BLaER1 treated with 17β-estradiol and CSF1 and Interleukin-3, amounts not matched to agents 10 nM and 100 nM (cell line): ENCODE results near the gene OAS3.

Experiments
- H3K27ac ChIP-seq, 11 experiments: shearing (Covaris generic); formaldehyde crosslinking; 2 replicates each; pipeline ENCODE4 v1.8.1; 2022
- H3K27me3 ChIP-seq, 11 experiments: shearing (Covaris generic); formaldehyde crosslinking; 2 replicates each; pipeline ENCODE4 v1.8.1; 2022
- H3K36me3 ChIP-seq, 11 experiments: shearing (Covaris generic); formaldehyde crosslinking; 2 replicates each; pipeline ENCODE4 v1.8.1; 2022
- H3K4me1 ChIP-seq, 10 experiments: shearing (Covaris generic); formaldehyde crosslinking; 2 replicates each; pipeline ENCODE4 v1.8.1; 2022
- H3K4me2 ChIP-seq, 11 experiments: shearing (Covaris generic); formaldehyde crosslinking; 2 replicates each; pipeline ENCODE4 v1.8.1; 2022
- H3K4me3 ChIP-seq, 10 experiments: shearing (Covaris generic); formaldehyde crosslinking; 2 replicates each; pipeline ENCODE4 v1.8.1; 2022
- H3K9ac ChIP-seq, 11 experiments: shearing (Covaris generic); formaldehyde crosslinking; 2 replicates each; pipeline ENCODE4 v1.8.1; 2022
- H3K9me3 ChIP-seq, 11 experiments: shearing (Covaris generic); formaldehyde crosslinking; replicated peaks in 1 of 11; 2 replicates each; pipeline ENCODE4 v1.8.1; 2022
- H4K20me1 ChIP-seq, 11 experiments: shearing (Covaris generic); formaldehyde crosslinking; 2 replicates each; pipeline ENCODE4 v1.8.1; 2022
- Cebpa-rat ChIP-seq, 11 experiments: shearing (Covaris generic); IDR thresholded peaks; 2 replicates each; pipeline ENCODE4 v1.8.1; 2022

The OAS3 gene, protein sequence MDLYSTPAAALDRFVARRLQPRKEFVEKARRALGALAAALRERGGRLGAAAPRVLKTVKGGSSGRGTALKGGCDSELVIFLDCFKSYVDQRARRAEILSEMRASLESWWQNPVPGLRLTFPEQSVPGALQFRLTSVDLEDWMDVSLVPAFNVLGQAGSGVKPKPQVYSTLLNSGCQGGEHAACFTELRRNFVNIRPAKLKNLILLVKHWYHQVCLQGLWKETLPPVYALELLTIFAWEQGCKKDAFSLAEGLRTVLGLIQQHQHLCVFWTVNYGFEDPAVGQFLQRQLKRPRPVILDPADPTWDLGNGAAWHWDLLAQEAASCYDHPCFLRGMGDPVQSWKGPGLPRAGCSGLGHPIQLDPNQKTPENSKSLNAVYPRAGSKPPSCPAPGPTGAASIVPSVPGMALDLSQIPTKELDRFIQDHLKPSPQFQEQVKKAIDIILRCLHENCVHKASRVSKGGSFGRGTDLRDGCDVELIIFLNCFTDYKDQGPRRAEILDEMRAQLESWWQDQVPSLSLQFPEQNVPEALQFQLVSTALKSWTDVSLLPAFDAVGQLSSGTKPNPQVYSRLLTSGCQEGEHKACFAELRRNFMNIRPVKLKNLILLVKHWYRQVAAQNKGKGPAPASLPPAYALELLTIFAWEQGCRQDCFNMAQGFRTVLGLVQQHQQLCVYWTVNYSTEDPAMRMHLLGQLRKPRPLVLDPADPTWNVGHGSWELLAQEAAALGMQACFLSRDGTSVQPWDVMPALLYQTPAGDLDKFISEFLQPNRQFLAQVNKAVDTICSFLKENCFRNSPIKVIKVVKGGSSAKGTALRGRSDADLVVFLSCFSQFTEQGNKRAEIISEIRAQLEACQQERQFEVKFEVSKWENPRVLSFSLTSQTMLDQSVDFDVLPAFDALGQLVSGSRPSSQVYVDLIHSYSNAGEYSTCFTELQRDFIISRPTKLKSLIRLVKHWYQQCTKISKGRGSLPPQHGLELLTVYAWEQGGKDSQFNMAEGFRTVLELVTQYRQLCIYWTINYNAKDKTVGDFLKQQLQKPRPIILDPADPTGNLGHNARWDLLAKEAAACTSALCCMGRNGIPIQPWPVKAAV

DNA sequence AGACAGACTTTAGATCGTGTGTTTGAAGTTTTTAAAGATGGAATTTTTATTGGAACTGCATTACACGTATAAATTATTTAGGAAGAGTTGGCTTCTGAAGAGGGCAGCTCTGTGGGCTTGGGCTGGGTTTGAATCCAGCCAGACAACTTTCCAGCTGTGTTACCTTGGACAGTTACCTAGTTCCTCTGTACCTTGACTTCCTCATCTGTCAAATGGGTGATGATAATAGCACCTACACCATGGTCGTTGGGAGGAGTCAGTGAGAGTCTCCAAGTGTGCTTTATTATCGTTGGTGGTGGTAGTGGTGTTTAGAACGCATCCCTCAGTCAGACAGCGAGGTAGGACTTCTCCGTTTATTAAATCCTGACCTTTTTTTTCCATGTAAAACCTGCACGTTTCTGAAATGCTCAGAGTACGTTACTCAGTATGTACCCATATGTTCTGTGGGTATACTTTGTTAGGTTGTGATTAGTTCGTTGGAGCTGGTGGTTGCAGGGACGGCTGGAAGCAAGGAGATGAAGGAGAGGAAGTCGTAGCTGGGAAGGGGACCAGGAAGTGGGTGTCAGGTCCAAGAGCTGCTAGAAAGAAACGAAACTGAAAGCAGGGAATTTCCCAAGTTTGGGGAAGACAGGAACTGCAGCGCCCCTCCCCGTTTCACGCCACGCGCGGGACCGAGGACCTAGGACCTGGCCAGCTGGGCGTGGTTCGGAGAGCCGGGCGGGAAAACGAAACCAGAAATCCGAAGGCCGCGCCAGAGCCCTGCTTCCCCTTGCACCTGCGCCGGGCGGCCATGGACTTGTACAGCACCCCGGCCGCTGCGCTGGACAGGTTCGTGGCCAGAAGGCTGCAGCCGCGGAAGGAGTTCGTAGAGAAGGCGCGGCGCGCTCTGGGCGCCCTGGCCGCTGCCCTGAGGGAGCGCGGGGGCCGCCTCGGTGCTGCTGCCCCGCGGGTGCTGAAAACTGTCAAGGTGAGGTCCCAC lies at the start of gene OAS3:
OAS3 (plus strand) TSS at position 734 of the 979 bp plus-strand sequence; CDS start at position 791, 57 bp downstream.
- no peaks in the 10 kb centered on the region for H3K9me3 ChIP-seq
- no peaks in the 10 kb centered on the region for H4K20me1 ChIP-seq
- peaks cover 0 to 7% (median 0%) of the 10 kb centered on the region in 11 experiments; a peak in 5 of 22 replicates for H3K36me3 ChIP-seq
- H3K4me2 ChIP-seq: peak within 1 kb of the TSS; percentile 86 to 99 (median 97)
- H3K27ac ChIP-seq: peak within 1 kb of the TSS; percentile 58 to 82 (median 76); a peak in 21 of 22 replicates
- H3K4me3 ChIP-seq: peak within 1 kb of the TSS; percentile 62 to 73 (median 68)
- peak within 1 kb of the TSS; percentile 76 to 83 (median 78) for H3K9ac ChIP-seq
- TF ChIP-seq Cebpa-rat (IDR thresholded peaks at IDR 0.05): no peak
- no peaks in the 10 kb centered on the region for H3K27me3 ChIP-seq
- peaks cover 22 to 30% (median 27%) of the 10 kb centered on the region in 10 experiments for H3K4me1 ChIP-seq

DNA sequence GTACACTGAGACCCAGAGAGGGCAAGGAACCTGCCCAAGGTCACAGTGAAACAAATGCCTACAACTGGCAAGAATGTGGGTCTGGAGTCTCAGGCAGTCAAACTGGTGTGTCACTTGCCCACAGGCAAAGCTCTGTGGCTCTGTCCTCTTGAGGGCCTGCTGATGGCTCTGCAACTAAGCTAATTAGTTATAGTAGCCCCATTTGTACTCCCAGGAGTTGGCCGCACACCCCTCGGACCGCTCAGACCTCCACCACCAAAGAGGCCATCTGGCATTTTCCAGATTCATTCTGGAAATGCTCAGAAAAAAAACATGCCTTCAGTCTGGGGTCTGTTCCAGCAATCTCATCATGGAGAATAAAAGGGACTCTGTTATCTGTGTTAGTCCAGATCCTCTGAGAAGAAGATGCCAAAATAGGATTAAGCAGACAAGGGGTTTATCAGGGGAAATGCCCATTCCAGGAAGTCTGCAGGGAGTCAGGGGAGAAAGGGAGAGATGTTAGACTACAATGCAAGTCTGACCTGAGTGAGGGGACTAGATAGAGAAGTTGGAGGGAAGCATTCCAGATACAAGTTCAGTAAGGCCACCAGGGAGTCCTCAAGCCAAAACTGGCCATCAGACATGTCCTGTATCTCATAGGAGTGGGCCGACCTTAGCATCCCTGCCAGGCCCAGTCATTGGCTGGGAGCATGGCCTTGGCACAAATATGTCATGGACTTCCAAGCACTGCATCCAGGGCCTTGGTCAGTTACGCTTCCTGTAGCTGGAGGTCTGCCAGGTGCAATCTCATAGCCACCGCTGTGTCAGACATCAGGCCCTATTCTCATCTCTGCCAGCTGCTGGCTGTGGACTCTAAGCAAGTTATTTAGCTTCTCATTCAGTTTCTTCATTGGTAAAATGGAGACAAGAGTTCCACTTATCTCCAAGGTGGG lies 46.9 kb upstream of the OAS3 start:
- Histone ChIP-seq H3K9ac (no peak overlapping the region), H3K4me2 (no peak overlapping the region), H3K27me3 (no peaks in the 10 kb centered on the region), H3K36me3 (no peaks in the 10 kb centered on the region), H3K4me1 (peaks cover 0 to 45% (median 6%) of the 10 kb centered on the region in 10 experiments; a peak in 9 of 20 replicates), H3K27ac (no peak overlapping the region), H3K4me3 (no peak overlapping the region), H3K9me3 (peaks cover 0 to 10% (median 5%) of the 10 kb centered on the region in 11 experiments; a peak in 11 of 22 replicates), H4K20me1 (no peaks in the 10 kb centered on the region)
- TF ChIP-seq Cebpa-rat (IDR thresholded peaks at IDR 0.05): no peak

DNA sequence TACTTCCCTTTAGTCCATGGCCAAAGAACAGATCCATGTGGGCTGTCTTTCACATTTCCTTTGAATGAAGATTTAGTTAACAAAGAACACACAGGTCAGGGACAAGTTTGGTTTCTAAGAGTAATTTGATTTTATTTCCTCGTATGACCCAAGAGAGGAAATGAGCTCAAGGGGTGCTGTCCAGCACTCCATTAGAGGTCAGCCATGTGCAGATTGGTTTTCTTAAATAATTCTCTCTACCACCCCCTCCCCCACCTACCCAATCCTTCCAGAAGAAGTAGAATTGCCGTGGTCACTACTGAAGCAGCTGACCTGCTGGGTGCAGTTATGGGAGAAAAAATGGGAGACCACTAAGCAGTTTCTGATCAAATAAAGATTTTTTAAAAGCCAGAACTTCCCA lies 45.4 kb upstream of the OAS3 start:
- Histone ChIP-seq H3K4me3 (no peak overlapping the region), H3K27ac (no peak overlapping the region), H3K36me3 (no peaks in the 10 kb centered on the region), H3K4me2 (peak overlapping the region in 3 of 11 experiments; percentile 34 to 78 (median 67); a peak in 6 of 22 replicates), H3K9ac (no peak overlapping the region), H3K4me1 (peaks cover 0 to 38% (median 5%) of the 10 kb centered on the region in 10 experiments; a peak in 9 of 20 replicates), H3K9me3 (no peaks in the 10 kb centered on the region), H4K20me1 (no peaks in the 10 kb centered on the region), H3K27me3 (no peaks in the 10 kb centered on the region)
- no peak for TF ChIP-seq Cebpa-rat (IDR thresholded peaks at IDR 0.05)

- no peaks in the 10 kb centered on the region for H3K27me3 ChIP-seq
- TF ChIP-seq Cebpa-rat (IDR thresholded peaks at IDR 0.05): no peak
- H3K4me3 ChIP-seq: no peak overlapping the region
- no peaks in the 10 kb centered on the region for H3K9me3 ChIP-seq
- H4K20me1 ChIP-seq: no peaks in the 10 kb centered on the region
- no peaks in the 10 kb centered on the region for H3K36me3 ChIP-seq
- H3K9ac ChIP-seq: no peak overlapping the region
- H3K27ac ChIP-seq: no peak overlapping the region
- peak overlapping the region in 3 of 11 experiments; percentile 34 to 78 (median 67); a peak in 4 of 22 replicates for H3K4me2 ChIP-seq
- peaks cover 0 to 36% (median 3%) of the 10 kb centered on the region in 10 experiments; a peak in 8 of 20 replicates for H3K4me1 ChIP-seq
Measured at GRCh38 chr12:112894128-112894527, 44.1 kb upstream of the OAS3 start.

- Histone ChIP-seq H3K27ac (no peak overlapping the region), H3K9ac (no peak overlapping the region), H3K36me3 (no peaks in the 10 kb centered on the region), H4K20me1 (no peaks in the 10 kb centered on the region), H3K4me1 (peaks cover 8 to 20% (median 14%) of the 10 kb centered on the region in 10 experiments; a peak in 18 of 20 replicates), H3K4me2 (no peak overlapping the region), H3K4me3 (no peak overlapping the region), H3K9me3 (no peaks in the 10 kb centered on the region), H3K27me3 (no peaks in the 10 kb centered on the region)
- no peak for TF ChIP-seq Cebpa-rat (IDR thresholded peaks at IDR 0.05)
Measured at GRCh38 chr12:112898380-112898779, 39.9 kb upstream of the OAS3 start.

- H3K9ac ChIP-seq: no peak overlapping the region
Measured at GRCh38 chr12:112900298-112901145, 37.8 kb upstream of the OAS3 start.

More at GRCh38 chr12:112900298-112901145, 37.8 kb upstream of the OAS3 start:
- Histone ChIP-seq H3K27ac (no peak overlapping the region), H4K20me1 (no peaks in the 10 kb centered on the region), H3K9me3 (peaks cover 0 to 6% (median 0%) of the 10 kb centered on the region in 11 experiments; a peak in 1 of 22 replicates), H3K4me1 (peaks cover 6 to 15% (median 10%) of the 10 kb centered on the region in 10 experiments; a peak in 17 of 20 replicates), H3K27me3 (no peaks in the 10 kb centered on the region), H3K4me3 (no peak overlapping the region), H3K4me2 (0 out of 22 replicates have a peak overlapping the region, but pooled peaks of 1 of the 11 experiments have one; percentile 21), H3K36me3 (no peaks in the 10 kb centered on the region)
- TF ChIP-seq Cebpa-rat (IDR thresholded peaks at IDR 0.05): no peak
